VCaP (cell line): Measurements from ENCODE around the gene PIGX.

Source experiments
- H3K27ac ChIP-seq: fragments of 450-650 bp; 2 replicates; pipeline ENCODE4 v1.5.1; 2017
- CTCF ChIP-seq: fragments of 450-650 bp; conservative IDR thresholded peaks from 2 replicates; pipeline ENCODE4 v1.5.1; 2017; ENCODE audit warnings: mild to moderate bottlenecking, moderate library complexity

The PIGX gene

GRCh38 chr3:196778755-196779154 lies 66.6 kb downstream of the PIGX start:
- no peak overlapping the region for H3K27ac ChIP-seq
- TF ChIP-seq CTCF, result no peak

GRCh38 chr3:196782511-196782910 lies 70.3 kb downstream of the PIGX start:
- H3K27ac ChIP-seq, result no peak overlapping the region
- TF ChIP-seq CTCF, result no peak
